GM12892 (cell line): ENCODE measurements around the gene NFATC2.
A peak's percentile ranks its signal among the peaks of the same experiment; 100 is the strongest.
"Not testable (repeated sequence)": the region's sequence is repeated elsewhere in the genome, so short reads cannot be mapped to it uniquely, and the experiment has no call there.

ENCODE experiments used
- DNase-seq: peaks from one replicate; pipeline ENCODE4 v3.0.0; 2011; ENCODE audit not compliant: insufficient read length
- FAIRE-seq: peaks from 2 replicates; lab custom pipeline; 2011; peaks lifted over from hg19 to GRCh38; lab: Jason Lieb, UNC
- POLR2A ChIP-seq: IDR thresholded peaks from 2 replicates; pipeline ENCODE4 v1.6.1; 2011; ENCODE audit warnings: low read depth, low read length, control low read depth
- POLR2AphosphoS5 ChIP-seq: IDR thresholded peaks from 2 replicates; pipeline ENCODE4 v1.6.1; 2011; ENCODE audit warnings: low read depth, low read length, control low read depth
- TAF1 ChIP-seq: IDR thresholded peaks from 2 replicates; pipeline ENCODE4 v1.6.1; 2011; ENCODE audit warnings: low read depth, mild to moderate bottlenecking, control low read depth, low read length, borderline replicate concordance

The NFATC2 gene

DNA sequence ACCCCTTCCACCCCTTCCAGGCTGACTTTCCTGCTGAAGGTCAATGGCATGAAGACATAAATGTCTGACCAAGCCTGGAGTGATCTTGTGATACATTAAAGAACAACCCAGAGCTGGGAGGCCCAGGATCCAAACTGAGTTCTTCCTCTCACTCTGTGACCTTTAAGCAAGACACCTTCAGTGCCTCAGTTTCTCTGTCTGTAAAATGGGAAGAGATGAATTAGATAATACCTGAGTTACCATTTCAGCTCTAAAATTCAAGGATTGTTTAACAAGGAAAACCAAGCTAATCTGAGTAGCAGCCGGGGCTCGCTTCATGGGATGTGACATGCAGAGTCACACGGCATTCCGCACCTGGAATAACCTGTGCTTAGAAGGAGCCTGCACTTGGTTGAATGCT lies 7.0 kb upstream of the NFATC2 start:
- DNase-seq (no peak), FAIRE-seq (no peak)
- TF ChIP-seq TAF1 (no peak), POLR2A (no peak), POLR2AphosphoS5 (no peak)

DNA sequence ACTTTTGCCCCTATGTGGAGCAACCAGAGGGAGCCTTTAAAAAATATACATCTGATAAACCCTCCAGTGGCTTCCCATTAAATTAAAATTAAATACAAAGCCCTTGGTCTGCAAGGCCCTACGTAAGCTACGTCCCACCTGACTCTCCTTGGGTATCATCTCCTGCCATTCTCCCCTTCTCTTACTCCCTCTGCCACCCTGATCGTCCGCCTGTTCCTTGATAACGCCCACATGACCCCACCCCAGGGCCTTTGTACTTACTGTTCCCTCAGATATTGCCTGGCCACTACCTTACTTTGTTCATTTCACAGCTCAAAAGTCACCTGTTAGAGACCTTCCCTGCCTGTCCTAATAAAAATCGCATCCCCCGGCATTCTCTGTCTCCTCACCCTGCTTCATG lies 5.4 kb upstream of the NFATC2 start:
- FAIRE-seq = no peak
- DNase-seq = no peak
- TF ChIP-seq POLR2AphosphoS5 = no peak
- TF ChIP-seq TAF1 = no peak
- TF ChIP-seq POLR2A = no peak

DNA sequence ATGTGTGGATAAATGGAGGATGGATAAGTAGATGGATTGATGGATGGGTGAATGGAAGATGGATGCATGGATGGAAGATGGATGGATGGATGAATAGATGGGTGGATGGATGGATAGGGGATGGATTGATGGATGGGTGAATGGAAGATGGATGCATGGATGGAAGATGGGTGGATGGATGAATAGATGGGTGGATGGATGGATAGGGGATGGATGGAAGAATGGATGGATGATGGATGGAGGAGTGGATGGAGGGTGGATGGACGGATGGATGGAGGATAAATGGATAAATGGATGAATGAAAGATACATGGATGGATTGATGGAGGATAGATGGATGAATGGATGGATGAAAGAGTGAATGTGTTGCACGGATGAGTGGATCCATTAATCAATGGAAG lies 3.0 kb upstream of the NFATC2 start:
- TF ChIP-seq POLR2A = no peak
- no peak for TF ChIP-seq TAF1
- TF ChIP-seq POLR2AphosphoS5 = no peak
- FAIRE-seq = no peak
- DNase-seq = no peak

DNA sequence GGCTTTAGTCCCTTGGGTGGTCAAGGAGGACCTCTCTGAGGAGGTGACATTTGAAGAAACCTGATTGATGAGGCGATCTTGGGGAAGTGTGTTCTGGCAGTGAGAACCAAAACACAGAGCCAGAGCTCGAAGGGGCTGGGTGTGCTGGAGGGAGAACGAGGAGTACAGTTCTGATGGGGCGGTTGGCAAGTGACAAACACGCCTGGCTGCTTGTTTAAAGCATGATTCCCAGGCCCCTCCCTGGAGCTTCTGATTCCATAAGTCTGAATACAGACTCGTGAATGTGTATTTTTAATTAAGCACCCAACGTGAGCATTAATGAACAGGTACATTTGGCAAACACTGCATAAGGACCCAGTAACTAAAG lies 886 bp upstream of the NFATC2 start:
- no peak for DNase-seq
- no peak for FAIRE-seq
- TF ChIP-seq POLR2AphosphoS5 (no peak), POLR2A (no peak), TAF1 (no peak)

DNA sequence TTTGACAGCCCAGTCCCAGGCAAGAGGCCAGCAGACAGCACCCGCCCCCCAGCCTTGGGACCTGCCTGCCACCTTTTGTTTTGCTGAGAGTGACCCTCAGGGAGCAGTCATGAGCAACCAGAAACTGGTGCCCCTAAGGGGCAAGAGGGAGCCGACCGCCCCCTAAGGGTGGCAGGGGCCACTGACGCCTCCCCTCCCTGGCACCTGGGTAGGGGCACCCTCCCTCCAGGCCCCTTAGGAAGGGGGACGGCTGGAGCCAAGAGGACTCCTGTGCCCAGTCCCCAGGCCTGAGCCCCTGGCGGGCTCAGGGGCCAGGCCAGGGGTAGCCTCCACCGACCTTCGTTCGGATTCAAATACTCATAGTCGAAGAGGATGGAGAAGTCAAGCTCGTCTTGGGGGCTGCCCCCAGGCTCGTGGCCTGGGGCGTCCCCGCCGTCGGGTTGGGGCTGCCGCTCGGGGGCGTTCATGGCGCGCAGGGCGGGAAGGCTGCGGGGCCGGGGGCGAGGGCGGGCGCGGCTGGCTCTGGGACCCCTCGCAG lies 417 bp downstream of the NFATC2 start:
- FAIRE-seq (no peak), DNase-seq (peak; percentile 59)

DNA sequence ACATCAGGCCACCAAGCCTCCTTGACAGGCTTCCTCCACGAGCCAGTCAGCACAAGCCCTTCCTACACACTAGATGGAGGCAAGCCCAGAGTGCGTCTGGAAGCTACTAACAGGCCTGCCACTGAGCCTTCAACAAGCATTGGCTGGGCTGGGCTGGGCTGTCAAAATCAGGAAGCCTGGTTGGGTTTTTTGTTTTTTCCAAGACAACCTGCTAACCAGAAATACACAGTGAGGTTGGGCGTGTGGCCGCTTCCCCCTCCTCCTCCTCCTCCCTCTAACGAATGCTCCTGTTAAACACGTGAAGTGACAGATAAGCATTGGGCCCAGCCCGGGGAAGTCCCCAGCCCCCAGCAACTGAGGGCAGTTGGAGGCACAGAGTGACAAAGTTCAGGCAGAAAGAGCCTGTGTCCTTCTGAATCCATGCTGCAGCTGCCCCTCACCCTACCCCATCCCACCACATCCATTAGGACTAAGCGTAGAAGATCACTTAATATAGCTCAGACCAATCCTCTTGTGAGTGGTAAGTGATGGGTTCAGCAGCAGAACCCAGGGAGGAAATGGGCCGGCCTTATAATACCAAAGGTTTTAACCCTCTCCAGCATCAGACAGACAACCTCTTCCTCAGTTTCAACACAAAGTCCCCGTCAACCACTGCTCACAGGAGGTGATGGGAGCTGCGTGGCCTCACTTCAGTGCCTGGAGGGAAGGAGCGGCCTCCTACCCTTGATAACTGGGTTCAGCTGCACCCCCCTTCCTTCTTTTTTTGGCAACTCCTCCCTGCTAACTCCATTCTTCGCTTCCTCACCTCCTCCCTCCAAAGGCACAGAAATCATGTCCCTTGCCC lies 1.1 kb downstream of the NFATC2 start:
- DNase-seq = no peak

More for the DNA sequence above, 417 bp downstream of the NFATC2 start:
- no peak for TF ChIP-seq POLR2AphosphoS5

DNA sequence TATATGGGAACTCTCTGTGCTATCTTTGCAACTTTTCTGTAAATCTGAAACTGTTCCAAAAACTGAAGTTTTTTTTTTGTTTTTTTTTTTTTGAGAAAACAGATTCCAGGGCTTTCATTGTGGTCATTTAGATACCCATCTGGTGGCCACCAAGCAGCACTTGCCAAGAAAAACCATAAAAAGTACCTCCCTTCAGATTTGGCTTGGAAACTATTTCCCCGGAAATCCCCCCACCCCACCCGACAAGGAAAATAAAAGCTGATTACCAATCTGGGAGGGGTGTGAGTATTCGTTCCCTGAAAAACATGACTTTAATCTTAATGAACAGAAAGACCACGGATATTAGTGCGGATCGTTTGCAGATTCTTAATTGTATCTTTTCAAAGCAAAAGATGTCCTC lies 1.9 kb downstream of the NFATC2 start:
- DNase-seq = no peak
- no peak for FAIRE-seq
- TF ChIP-seq POLR2AphosphoS5 = no peak
- no peak for TF ChIP-seq POLR2A
- TF ChIP-seq TAF1 = no peak

More for the DNA sequence above, 1.1 kb downstream of the NFATC2 start:
- peak; percentile 47; the same call in 1 of the 2 replicates for TF ChIP-seq POLR2AphosphoS5
- no peak for TF ChIP-seq POLR2A
- FAIRE-seq = peak; percentile 79

DNA sequence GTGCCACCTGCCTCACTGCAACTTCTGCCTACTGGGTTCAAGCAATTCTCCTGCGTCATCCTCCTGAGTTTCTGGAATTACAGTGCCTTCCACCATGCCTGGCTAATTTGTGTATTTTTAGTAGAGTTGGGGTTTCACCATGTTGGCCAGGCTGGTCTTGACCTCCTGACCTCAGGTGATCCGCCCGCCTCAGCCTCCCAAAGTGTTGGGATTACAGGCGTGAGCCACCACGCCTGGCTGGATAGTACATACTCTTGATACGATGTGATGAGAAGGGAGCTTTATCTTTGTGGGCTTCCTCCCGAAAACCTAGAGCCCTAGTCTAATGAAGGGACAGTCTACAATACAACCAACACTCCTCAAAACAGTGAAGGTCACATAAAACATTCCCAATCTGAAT lies 2.4 kb downstream of the NFATC2 start:
- FAIRE-seq, DNase-seq: not testable (repeated sequence)

DNA sequence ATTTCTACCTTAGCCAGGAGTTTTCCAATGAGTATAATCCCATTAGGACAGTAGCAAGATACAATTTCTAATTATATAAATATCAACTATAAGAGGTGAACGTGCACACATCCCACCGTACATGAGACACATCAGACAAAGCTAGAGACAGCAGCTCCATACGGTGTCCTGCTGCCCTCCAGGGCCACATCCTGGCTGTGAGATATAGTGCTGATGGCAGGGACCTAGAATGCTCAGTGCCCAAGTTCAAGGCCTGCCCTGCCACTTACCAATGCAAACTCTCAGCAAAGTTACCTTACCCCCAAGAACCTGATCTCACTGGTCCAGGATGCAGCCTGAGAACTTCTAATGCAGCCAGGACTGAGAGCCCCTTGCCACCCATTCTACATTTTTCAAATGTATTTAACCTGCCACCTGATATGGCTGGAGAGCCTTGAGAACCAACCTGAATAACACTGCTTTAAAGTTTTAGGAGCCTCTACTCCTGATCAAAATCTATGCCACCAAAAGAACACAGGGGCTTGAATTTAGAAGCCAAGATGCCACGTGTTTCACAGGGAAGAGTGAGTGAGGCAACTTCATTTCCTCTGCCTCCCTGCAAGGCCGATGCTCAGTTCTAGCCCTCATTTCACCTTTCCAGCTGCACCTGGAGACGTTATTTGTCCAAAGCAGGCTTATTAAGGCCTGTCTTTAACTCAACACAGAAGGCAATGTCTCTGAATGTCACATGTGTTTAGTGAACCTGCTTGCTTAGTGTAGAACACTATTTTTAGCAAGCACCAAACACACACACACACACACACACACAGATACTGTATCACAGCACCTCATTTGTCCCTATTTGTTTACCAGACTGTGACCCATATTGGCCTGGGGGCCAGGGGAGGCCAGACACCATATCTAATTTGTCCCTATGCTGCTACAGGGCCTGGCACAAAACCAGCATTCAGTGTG lies 6.1 kb downstream of the NFATC2 start:
- no peak for FAIRE-seq
- TF ChIP-seq POLR2AphosphoS5 (no peak), POLR2A (no peak), TAF1 (no peak)

DNA sequence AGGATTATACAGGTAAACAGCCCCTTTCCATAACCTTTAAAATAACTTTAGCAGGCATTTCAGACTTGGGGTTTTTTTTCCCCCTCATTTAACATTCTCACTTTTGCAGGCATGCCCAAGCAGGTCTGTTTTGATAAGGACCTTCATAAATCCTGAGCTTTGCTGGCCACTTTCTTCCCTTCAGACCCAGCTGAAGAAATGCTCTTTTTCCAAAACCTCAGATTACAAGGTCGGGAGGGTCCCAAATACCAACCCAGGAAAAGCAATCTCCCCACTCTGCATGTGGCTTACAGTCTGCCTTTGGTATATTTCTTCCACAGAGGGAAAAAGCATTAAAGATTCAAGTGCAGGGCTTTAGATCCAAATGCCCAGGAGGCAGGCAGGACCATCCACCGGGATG lies 6.8 kb downstream of the NFATC2 start:
- TF ChIP-seq TAF1 (no peak), POLR2A (no peak), POLR2AphosphoS5 (no peak)
- DNase-seq (no peak), FAIRE-seq (no peak)

More for the DNA sequence above, 6.1 kb downstream of the NFATC2 start:
- DNase-seq = no peak

DNA sequence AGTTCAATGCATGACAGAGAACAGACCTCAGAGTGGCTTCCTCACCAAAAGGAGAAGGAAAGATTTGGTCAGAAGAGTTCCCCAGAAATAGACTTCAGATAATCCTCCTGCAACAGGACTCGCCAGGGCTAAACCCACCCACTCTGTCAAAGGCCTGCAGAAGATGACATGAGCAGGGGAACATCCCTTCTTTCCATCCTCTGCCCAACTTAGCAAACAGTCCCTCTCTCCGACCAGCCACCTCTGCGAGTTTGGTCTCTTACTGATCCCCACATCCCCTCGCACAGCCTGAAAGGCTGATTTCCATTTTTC lies 7.5 kb downstream of the NFATC2 start:
- DNase-seq (no peak), FAIRE-seq (no peak)

DNA sequence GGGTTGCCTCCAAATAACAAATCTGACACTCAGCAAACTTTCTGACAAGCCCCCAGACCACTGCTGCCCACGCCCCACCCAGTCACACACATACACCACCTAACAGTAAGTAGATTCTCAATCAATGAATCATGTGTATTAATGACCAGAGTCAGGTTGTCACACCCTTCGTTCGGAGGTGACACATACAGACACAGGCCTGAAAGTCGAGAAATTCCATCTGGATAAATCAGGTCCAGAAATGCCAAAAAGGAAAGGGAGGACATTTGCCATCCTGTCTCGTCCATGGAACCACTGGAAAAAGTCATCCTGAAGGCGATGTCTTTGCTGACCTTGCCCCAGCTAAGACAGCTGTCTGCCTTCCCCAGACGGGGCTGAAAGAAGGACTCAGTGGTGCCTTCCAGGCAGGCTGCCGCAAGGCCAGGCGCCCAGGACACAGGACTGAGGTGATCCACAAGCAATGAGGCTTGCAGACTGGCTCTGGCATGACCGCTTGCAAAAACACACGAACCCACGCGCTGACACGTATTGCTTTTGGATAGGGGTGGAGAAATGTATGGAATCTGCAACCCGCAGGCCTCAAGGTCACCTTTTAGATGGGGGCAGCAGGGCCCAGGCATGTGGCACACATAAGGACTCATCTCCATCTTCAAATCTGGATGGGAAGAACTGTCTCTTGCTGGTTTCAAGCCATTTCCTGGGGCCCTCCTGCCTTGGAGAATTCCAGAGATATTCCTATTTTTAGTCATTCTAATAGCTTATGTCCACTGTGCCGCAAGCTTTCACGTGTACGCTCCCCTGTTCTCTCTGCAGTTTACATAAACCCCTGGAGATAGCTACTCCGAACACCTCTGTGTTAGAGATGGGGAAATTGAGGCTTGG lies 9.0 kb downstream of the NFATC2 start:
- FAIRE-seq (no peak), DNase-seq (no peak)
- TF ChIP-seq POLR2A = no peak
- TF ChIP-seq POLR2AphosphoS5 = no peak
- no peak for TF ChIP-seq TAF1

More for the DNA sequence above, 7.5 kb downstream of the NFATC2 start:
- TF ChIP-seq POLR2AphosphoS5 = no peak
- TF ChIP-seq POLR2A = no peak
